HG03060 (cell line): ENCODE measurements around the gene CAMKV.

ENCODE experiments used
- ATAC-seq: cut with Tn5 transposase; IDR thresholded peaks from one replicate; pipeline ENCODE4 v1.9.1; 2021; ENCODE audit warnings: low read depth, moderate number of reproducible peaks; ENCODE audit not compliant: unreplicated experiment

The CAMKV gene

GRCh38 chr3:49898991-49899390 lies 29.3 kb upstream of the CAMKV start:
- ATAC-seq, result no peak

- ATAC-seq, result no peak
Observed at GRCh38 chr3:49896345-49896744, 26.6 kb upstream of the CAMKV start.

DNA sequence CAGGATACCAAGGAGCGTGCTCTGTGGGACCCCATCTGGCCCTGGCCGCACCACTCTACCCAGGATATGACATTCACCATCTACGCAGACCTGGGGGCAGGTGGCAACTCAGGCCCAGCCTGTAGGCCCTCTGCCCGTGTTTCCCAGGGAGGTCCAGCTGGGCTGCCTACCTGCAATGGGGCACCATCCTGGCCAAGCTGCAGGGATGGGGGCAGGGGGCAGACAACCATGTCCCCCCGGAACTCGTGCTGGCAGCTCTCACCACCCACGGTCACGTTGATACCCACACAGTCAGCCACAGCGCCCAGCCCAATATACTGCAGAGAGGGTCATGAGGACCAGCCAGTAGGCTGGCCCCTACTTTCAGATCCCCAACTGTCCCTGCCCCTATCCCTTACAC lies 26.1 kb upstream of the CAMKV start:
- ATAC-seq, result no peak

DNA sequence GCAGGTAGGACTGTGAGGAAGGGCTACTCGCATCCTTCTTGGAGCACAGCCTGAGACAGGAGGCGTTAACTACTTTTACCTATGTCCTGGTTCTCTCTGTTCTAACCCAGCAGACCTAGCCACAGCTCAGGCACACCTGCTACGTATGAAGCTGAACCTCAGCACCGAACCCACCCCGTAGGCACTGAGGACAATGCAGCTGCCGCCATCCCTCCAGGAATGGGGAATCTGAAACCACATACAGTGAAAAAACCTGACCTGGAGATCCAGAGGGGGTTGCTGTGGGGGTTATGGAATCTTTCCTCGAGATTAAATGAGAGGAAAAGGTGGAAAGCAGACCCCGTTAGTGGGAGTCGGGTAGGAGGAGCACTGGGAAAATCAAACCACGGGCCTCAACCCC lies 19.6 kb upstream of the CAMKV start:
- no peak for ATAC-seq

GRCh38 chr3:49886922-49887265 lies 17.2 kb upstream of the CAMKV start:
- ATAC-seq, result no peak

GRCh38 chr3:49883998-49884397 lies 14.3 kb upstream of the CAMKV start:
- no peak for ATAC-seq

DNA sequence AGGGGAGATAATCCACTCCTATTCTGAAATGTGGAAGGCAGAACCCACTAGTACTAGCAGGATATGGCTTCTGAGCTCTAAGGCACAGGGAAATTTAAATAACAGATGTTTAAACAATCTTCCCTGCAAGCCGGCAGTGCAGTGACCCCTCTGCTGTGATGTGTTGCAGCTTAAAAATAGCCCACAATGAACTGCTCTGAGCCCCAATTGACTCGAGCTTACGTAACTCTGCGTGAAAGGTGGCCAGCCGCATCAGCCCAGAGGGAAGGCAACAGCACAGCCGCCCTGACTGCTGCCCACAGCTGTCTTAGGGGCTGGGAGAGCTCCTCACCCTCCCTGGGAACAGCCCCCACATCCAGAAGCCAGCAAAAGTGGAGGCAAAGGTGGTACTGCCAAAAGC lies 12.5 kb upstream of the CAMKV start:
- ATAC-seq, result no peak

DNA sequence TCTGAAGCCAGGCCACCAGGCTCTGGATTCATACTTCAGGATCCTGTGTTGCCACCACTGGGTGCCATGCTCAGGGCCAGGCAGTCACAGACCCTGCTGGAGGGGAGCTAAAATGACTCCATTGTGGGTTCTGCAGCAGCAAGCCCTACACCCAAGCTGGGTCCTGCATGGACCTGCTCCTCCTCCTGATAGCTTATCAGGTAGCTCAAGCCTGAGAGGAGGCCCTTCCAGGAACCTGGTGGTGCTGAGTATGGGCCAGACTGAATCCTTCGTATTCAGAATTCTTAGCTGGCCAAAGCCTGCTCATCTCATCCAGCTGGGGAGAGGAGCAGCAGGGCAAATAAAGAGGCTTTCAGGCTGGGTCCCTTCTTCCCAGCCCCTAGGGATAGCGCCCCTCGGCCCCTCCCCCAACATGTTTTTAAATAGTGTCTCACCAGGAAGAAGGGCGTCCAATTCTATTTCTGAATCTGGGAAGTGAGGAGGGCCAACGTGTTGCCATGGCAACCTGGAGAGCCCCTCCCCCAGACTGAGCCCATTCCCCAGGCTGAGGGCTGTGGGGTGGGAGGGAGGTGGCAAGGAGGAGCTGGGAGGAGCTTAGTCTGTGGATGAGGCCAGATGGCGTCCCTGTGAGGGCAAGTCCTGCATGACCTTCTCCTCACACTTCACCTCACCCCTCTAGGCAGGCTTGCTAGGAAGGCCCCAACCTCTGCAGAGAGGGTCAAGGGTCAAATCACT lies 11.0 kb upstream of the CAMKV start:
- no peak for ATAC-seq

GRCh38 chr3:49879721-49880120 lies 10.0 kb upstream of the CAMKV start:
- no peak for ATAC-seq

- no peak for ATAC-seq
Observed at GRCh38 chr3:49878686-49879085, 9.0 kb upstream of the CAMKV start.

- ATAC-seq, result no peak
Observed at GRCh38 chr3:49877716-49878115, 8.0 kb upstream of the CAMKV start.

GRCh38 chr3:49876567-49876966 lies 6.9 kb upstream of the CAMKV start:
- ATAC-seq, result no peak

- no peak for ATAC-seq
Observed at GRCh38 chr3:49873623-49874022, 3.9 kb upstream of the CAMKV start.

GRCh38 chr3:49872801-49873281 lies 3.1 kb upstream of the CAMKV start:
- ATAC-seq, result no peak

DNA sequence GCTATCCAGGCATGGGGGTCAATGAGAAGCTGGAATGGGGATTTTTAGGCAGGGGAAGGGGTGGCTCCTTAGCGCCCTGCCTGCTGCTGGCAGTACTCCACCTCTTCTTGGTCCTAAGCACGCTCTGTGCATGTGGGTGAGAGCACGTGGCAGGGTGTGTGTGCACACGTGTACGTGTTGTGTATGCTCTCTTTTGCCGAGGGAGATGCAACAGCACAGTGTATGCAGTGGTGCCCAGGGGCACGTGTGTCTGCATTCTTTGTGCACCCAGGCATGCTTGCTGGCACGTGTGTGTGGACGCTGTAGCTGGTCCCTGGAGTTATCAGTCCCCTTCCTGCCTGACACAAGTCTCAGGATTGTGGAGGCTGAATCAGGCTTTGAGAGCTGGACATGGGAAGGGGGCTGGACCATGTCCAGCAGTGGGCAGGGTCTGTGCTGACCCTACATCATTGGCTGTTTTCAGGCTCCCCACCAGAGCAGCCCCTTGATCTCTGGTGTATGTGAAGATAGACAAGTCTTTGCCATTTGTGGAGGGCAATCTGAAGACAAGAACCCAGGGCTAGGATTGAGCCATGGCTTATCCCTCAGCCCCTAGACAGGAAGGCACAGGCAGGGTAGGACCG lies 1.9 kb upstream of the CAMKV start:
- ATAC-seq, result no peak

DNA sequence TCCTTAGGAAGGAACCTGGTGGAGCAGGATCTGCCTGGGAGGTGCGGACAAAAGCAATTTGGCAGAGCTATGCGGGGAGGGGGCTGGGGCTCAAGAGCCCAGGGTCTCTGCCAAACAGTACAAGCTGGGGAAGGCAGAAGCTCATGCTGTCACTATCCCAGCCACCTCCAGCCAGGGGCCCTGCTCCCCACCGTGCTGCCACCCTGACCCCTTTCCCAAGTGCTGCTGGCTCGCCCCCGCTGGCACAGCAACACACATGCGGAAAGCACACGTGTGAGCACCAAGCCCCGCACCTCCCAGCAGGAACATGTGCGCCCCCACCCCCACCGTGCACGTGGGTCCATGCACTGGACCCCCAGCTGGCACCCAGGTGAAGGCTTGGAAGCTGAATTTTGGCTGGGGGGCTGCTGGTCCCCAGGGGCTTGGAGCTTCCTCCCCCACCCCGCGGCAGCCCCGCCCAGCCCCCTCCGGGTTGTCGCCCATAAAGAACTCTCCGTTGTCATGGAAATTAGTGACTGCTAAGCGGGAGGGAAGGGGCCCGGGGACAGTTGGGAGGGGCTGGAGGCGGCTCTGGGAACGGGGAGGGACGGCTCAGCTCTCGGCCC lies 742 bp downstream of the CAMKV start:
- ATAC-seq, result no peak

- ATAC-seq, result no peak
Observed at GRCh38 chr3:49867871-49868321, 1.8 kb downstream of the CAMKV start.

DNA sequence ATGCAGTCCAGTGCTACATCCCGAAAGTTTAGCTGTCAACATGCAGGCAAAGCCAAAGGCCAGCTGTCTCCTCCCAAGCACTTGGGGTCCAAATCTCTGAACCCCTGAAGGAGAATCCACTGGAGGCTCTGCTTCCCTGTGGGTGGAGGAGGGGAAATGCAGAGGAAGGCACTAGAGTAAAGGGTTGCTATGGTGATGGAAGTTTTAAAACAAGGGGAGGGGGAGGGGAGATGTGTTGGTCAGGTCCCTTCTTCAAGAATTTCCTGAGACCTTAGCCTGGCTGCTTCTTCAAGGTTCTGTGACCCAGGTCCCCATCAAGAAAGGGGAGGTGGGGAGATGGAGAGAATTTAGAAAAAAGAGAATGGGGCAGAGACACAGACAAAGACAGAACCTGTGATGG lies 2.3 kb downstream of the CAMKV start:
- no peak for ATAC-seq

DNA sequence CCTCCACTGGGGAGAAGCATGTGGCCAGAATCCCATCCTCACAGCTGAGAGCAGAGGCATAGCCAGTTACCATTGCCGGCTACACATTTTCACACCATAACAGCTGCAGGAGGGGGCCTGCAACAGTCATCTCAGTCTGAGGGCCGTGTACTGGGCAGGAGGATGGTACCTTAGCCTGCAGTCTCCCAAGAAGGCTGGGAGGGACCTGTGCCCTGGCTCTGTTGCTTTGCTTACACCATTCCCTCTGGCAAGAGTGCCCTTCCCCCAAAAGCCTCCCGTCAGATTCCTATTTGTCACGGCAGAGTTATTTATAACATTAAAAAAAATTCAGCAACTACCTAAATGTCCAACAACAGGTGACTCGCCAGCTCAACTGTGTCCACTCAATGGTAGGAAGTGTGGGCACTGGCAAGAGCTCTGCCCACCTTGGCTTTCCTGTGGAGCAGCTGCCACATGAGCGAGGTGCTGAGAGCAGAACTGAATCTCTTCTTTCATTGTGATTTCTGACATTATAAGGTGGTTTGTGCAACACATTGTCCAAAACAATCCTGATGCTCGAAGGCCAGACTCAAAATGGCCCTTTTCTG lies 4.4 kb downstream of the CAMKV start:
- ATAC-seq, result no peak

GRCh38 chr3:49864505-49864904 lies 5.2 kb downstream of the CAMKV start:
- ATAC-seq, result no peak

GRCh38 chr3:49859576-49860305 lies 10.0 kb downstream of the CAMKV start:
- ATAC-seq, result no peak
